Iris pigment epithelial cell (primary cell): Measurements from ENCODE around the gene LONRF2.
A peak's percentile ranks its signal among the peaks of the same experiment; 100 is the strongest.

Source experiments
- DNase-seq: peaks from one replicate; pipeline ENCODE4 v3.0.0-alpha.2; 2011; ENCODE audit warnings: low read depth

LONRF2 gene

DNA sequence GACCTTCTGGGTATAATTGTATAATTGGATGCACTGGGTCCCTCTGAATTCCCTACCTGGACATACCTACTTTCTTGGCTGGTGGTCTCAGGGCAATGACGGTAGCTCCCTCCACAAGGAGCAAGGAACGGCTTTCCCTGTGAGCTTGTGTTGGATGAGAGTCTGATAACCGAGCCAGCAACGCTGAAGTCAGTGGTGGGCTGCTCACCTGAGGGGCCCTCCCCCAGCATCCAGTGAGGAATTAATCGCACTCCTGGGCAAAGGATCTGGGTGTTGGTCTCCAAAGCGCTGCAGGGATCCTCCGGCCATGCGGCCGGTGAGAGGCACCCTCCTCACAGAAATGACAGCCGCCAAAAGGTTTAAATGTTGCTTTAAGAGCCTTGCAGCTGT is 47.1 kb downstream of the LONRF2 start:
- DNase-seq = no peak

GRCh38 chr2:100274566-100275199 is 47.6 kb downstream of the LONRF2 start:
- DNase-seq = no peak

- no peak for DNase-seq
Measured at GRCh38 chr2:100274076-100274475, 48.2 kb downstream of the LONRF2 start.

- no peak for DNase-seq
Measured at GRCh38 chr2:100273387-100273786, 48.9 kb downstream of the LONRF2 start.

- DNase-seq = no peak
Measured at GRCh38 chr2:100272841-100273329, 49.4 kb downstream of the LONRF2 start.

- DNase-seq = no peak
Measured at GRCh38 chr2:100271210-100271609, 51.1 kb downstream of the LONRF2 start.

GRCh38 chr2:100270381-100271146 is 51.7 kb downstream of the LONRF2 start:
- no peak for DNase-seq

GRCh38 chr2:100269889-100270288 is 52.4 kb downstream of the LONRF2 start:
- no peak for DNase-seq

- DNase-seq = no peak
Measured at GRCh38 chr2:100268986-100269385, 53.3 kb downstream of the LONRF2 start.

DNA sequence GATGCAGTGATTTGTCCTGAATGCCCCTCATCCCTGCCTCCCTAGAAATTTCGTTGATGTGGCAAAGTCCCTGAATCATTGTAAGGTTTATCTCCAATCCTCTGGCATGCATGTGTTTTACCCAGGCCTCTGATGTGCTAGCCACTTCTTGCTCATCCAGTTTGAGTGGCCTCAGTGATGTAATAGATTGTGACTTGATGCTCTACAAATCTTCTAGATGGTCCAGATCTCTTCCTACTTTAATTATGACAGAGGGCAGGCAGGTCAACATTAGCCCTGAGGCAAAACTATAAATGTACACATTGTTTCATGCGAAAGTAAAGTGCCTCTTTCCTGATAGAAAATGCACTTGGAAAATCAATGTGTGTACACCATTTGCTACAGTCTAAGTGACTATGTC is 54.5 kb downstream of the LONRF2 start:
- no peak for DNase-seq

DNA sequence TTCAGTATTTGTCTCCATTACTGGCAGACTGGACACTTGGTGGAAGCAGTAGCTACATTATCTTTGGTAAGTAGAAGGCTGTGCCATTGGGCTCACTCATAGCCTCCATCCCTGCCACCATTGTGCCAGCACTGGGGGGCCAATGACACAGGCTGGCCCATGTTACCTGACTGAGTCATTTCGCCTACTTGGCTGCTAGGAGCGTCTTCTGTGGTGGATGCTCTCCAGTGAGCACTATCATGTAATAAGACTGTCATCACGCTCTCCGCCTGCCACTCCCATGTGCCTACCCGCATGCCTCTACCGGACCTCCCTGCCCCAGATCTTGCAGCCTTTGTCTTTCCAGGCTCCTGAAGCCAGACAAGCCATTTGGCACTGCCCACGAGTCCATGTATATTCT is 56.2 kb downstream of the LONRF2 start:
- DNase-seq = no peak

DNA sequence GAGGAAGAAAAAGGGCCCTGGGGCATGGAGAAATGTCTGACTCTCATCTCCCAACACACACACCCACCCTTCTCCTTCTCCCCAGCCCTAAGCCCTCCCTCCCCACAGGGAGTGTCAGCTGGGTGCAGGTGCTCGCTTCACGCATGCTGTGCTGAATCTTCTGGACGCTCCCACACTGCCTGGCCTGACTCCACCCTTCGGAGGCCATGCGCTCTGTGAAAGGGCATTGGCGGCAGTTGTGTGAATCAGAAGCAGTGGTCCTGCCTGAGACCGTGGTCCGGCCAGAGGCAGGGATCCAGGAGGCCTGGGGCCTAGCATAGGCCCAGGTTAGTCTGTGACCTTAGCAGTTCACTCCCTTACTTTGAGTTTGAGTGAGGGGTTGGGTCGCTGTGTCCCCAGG is 57.1 kb downstream of the LONRF2 start:
- no peak for DNase-seq

- no peak for DNase-seq
Measured at GRCh38 chr2:100264651-100265050, 57.6 kb downstream of the LONRF2 start.

GRCh38 chr2:100264121-100264520 is 58.2 kb downstream of the LONRF2 start:
- no peak for DNase-seq

DNA sequence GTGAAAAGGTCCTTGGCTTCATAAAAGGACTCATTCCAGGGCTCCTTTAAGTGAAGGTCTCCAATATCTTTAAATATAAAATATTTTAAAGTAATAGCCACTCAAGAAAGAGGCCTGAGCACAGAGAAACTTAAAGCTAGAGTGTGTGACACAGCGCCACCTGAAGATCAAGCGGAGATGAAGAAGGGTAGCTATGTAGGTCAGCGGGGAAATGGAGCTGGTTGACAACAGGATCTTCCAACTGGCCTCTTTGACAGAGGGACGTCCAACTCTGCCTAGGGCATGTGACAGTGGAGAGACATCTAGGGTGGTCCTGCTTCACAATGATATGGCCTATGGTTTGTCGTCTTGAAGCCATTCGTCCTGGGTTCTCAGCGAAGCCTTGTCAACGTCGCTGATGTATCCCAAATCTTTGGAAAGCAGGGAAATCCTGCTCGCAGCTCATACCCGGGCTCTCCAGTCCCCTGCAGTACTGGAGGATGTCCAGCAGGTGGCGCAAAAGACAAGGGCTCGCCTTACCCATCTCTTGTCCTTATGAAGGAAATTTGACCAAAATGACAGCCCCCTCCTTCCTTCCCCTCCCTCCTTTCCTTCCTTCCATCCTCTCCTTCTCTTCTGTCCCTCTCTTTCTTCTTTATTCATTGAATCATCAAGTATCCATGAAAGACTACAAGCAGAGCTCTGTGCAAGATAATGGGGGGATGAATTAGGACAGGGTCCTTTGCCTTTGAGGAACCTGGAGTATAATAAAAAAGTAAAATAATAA is 59.6 kb downstream of the LONRF2 start:
- DNase-seq = peak; percentile 41

- DNase-seq = no peak
Measured at GRCh38 chr2:100262046-100262445, 60.3 kb downstream of the LONRF2 start.

GRCh38 chr2:100260712-100261620 is 61.3 kb downstream of the LONRF2 start:
- DNase-seq = peak; percentile 71

GRCh38 chr2:100259106-100259505 is 63.2 kb downstream of the LONRF2 start:
- DNase-seq = no peak

DNA sequence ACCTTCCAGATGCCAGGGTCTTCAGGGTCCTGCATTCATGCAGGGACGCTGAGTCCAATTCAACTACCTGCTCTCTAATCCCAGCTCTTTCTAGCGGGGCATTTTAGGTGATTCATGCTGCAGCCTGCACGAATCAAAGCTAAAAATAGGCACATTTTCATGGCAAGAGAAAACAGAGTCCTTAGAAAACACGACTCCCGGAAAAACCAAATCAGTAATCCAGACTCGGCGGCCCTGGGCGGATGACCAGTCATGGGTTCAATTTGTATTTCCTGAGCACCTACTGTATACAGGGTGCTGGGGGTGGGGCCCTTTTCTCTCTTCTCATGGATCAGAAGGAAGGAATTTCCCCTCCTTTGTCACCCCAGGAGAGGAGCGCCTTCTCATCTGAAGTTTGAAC is 64.4 kb downstream of the LONRF2 start:
- no peak for DNase-seq

DNA sequence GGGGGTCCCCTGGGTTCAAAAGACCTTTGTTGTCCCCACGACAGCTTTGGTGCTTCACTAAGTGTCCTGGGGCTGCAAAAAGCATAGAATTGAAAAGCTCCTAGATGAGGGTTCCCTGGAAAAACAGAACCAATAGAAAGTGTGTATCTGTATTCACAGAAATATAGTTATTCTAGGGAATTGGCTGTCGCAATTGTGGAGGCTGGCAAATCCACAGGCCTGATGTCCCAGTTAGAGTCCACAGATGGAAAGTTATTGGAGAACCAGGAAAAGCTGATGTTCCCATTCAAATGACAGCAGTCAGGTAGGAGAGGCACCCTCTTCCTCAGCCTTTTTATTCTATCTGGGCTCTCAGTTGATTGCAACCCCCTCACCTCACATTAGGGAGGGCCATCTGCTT is 65.5 kb downstream of the LONRF2 start:
- DNase-seq = no peak

DNA sequence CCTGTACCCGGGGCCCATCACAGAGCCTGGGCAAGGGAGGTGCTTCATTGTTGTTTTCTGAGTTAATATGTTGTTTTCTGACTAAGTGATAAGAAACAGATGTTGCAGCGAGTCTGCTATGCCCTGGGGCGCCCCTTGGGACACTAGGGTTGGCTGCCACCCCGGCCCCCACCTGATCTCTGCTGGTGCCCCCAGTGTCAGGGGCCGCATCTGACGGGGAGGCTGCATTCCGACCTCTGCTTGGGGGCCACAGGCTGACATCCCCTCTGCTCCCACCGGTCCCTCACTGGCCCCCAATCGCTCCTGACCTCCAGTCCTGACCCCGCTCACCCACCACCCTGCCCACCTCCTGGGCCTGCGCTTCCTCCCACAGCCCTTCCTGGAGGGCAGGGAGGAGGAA is 65.9 kb downstream of the LONRF2 start:
- DNase-seq = no peak

DNA sequence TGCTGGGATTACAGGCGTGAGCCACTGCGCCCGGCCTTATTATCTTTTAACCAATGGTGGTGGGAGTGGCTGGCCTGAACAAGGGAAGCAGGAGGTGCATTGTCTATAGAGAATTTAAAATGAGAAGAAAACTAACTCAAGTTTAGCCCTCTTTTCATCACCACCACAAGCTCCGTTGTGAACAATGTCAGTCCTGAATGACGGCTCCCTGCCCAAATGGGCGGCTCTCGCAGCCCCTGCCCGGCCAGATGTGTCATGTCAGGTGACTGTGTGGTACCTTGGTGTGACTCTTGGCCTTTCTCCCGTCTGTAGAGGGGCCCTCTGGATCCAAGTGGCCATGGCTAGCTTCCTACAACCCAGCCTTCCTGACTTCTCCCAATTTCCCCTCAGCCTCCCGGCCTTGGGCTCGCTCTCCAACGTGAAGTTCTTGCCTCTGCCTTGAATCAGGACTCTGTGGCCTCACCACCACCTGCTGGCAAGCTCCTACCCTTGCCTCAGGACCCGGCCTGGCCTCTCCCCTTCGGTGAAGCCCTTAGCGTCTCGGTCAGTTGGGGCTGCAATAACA is 67.6 kb downstream of the LONRF2 start:
- DNase-seq = no peak
